Glomerular visceral epithelial cell (primary cell): ENCODE results near the gene SMYD4.
"Not testable (repeated sequence)": the region's sequence is repeated elsewhere in the genome, so short reads cannot be mapped to it uniquely, and the experiment has no call there.

Experiments
- DNase-seq: peaks from one replicate; pipeline ENCODE4 v3.0.0-alpha.2; 2016; ENCODE audit errors: extremely low spot score

SMYD4 gene

DNA sequence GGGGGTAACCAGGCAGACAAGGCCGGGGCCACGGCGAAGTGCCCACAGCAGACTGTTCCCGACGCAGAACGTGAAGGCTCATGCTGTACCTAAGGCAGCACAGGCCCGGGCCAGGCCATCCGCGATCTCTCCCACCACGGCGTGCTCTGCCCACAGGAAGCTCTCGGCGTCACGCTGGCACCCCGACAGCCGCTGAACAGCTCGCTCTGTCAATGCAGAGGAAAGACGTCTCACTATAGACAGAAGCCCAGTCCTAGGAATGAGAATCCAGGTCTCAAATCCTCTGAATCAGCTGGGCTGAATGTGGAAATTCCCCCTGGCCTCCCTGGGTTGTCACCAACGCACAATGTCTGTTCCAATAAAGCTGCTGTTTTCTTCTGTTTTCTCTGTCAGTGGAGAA, 46.4 kb downstream of the SMYD4 start:
- DNase-seq = no peak

- DNase-seq = no peak
Measured at GRCh38 chr17:1782171-1782567, 47.5 kb downstream of the SMYD4 start.

DNA sequence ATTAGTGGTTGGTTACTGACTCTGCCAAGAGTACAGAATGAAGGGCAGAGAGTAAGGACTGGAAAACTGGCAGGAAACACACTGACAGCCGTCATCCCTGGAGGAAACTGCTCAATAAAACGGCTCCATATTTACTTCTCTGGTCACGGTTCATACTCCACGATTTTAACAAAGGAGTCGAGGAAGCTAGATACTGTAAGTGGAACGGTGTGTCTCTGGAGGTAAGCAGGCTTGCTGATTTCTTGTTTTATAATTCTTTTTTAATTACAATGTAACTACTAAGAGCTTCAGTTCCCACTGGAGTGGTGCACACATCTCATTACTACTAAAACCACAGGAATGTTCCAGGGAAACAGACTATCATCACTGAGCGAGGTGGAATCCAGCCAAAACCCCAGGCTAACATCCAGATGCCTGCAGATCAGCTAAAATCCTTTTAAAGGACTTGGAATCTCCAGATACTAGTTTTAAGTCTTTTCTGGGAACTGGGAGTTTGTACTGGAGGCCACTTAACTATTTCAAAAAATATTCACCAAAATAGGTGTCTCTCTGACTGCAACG, 50.1 kb downstream of the SMYD4 start:
- peak; percentile 86 for DNase-seq

DNA sequence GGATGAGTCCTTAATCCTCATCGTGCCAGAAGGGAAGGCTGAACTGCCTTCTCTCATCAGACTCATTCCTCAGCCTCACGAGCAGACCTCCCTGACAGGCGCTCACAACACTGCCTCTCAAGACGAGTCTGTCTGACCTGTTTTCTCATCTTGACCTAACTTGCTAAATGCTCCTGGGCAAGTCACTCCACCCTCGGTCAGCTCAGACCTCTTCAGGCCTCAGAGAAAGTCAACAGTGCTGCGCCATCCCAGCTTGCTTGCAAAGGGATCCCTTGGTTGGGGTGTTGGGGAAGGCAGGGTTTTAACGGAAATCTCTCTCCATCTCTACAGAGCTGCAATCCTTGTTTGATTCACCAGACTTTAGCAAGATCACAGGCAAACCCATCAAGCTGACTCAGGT, 52.8 kb downstream of the SMYD4 start:
- no peak for DNase-seq

DNA sequence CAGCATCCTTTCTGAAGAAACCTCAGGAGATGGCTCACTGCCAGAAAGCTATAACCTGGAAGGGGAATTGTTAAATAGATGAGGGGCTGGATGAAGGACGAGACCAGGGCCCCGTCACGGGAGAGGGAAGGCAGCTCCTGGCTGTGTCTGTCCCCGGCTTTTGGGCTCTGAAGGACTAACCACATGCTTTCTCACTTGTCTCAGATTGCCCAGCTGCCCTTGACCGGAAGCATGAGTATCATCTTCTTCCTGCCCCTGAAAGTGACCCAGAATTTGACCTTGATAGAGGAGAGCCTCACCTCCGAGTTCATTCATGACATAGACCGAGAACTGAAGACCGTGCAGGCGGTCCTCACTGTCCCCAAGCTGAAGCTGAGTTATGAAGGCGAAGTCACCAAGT, 53.4 kb downstream of the SMYD4 start:
- no peak for DNase-seq

- DNase-seq = no peak
Measured at GRCh38 chr17:1774390-1775176, 55.1 kb downstream of the SMYD4 start.

GRCh38 chr17:1773696-1774181, 56.0 kb downstream of the SMYD4 start:
- DNase-seq = no peak

- DNase-seq = peak; percentile 61
Measured at GRCh38 chr17:1773000-1773695, 56.6 kb downstream of the SMYD4 start.

GRCh38 chr17:1769822-1770477, 59.8 kb downstream of the SMYD4 start:
- DNase-seq = no peak

GRCh38 chr17:1767358-1767757, 62.3 kb downstream of the SMYD4 start:
- no peak for DNase-seq

GRCh38 chr17:1766382-1767135, 63.1 kb downstream of the SMYD4 start:
- no peak for DNase-seq

- no peak for DNase-seq
Measured at GRCh38 chr17:1765576-1765975, 64.1 kb downstream of the SMYD4 start.

- not testable (repeated sequence) for DNase-seq
Measured at GRCh38 chr17:1764705-1765104, 65.0 kb downstream of the SMYD4 start.

GRCh38 chr17:1764284-1764683, 65.4 kb downstream of the SMYD4 start:
- DNase-seq = no peak

DNA sequence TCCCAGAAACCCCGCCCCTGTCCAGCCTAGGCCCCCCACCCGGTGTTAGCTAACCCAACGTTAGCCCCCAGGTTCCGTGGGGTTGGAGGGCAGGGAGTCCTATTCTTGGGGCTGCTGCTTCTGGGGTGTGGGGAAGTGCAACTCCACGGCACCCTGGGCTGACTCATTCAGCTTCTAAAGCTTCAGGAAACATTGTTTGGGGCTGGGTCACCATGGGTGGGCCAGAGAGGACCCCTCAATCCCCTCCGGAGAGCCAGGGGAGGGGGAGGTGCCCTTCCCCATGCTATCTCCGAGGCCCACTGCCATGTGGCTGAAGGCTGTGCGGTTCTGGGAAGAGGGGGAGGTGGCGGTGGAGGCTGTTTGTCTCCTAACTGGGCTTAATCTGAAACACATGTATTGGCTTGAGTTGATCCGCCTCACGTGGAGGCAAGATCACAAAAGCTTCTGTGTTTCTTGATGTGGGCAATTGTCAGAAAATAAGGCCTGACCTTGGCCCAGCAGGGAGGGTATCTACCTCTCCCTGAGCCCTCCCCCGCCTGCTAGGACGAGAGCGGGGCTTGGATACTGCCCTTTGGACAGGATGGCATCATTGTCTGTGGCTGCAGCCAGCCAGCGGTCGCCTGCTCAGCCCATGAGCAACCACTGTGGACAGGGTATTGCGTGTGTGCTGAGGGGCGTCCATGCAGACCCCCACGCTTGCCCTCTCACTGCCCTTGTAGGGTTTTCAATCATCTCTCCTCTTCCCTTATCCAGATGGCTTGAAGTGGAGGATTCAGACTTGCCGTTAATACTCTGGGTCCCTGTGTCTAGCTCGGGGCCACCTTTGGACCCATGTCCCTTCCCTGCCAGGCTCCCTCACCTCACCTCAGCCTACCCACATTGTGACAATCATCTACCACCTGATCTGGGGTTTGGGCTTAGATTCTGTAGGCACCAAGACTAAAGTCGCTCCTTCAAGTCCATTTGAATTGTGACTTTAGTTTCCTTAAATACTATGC, 66.5 kb downstream of the SMYD4 start:
- no peak for DNase-seq

- DNase-seq = no peak
Measured at GRCh38 chr17:1762233-1762900, 67.3 kb downstream of the SMYD4 start.

DNA sequence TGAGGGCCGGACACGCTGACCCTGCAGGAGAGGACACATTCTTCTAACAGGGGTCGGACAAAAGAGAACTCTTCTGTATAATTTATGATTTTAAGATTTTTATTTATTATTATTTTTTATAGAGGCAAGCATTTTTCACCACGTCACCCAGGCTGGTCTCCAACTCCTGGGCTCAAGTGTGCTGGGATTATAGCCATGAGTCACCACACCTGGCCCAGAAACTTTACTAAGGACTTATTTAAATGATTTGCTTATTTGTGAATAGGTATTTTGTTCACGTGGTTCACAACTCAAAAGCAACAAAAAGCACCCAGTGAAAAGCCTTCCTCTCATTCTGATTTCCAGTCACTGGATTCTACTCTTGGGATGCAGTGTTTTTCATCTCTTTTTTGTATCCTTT, 70.2 kb downstream of the SMYD4 start:
- no peak for DNase-seq

GRCh38 chr17:1758807-1759206, 70.9 kb downstream of the SMYD4 start:
- no peak for DNase-seq

DNA sequence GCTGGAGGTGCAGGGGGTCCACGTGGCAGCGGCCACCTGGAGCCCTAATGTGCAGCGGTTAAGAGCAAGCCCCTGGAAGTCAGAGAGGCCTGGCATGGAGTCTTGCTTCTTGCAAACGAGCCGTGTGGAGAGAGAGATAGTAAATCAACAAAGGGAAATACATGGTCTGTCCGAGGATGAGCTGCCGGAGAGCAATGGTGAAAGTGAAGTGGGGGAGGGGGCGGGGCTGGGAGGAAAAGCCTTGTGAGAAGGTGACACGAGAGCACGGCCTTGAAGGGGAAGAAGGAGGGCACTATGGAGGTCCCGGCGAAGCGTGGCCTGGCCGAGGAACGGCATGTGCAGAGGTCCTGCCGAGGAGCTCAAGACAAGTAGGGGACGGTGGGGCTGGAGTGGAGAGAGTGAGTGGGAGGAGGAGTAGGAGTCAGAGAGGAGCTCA, 73.9 kb downstream of the SMYD4 start:
- DNase-seq = no peak
